ENCODE measurements around the gene GP5. TPM values are rescaled to one million over a fixed set of nuclear protein-coding genes. Genes with fewer than 3 reads are reported as not detected.

GP5 gene
- total and polyA plus RNA-seq, 2 experiments from 2014 or later, result 0.83 TPM; not detected in 1

GRCh38 chr3:194399874-194400411 is 877 bp upstream of the GP5 start:
- peaks cover under 1% of the 10 kb centered on the region for H3K4me1 ChIP-seq (ENCODE audit: low read depth)
- no peak overlapping the region for H3K4me3 ChIP-seq
- H3K27me3 ChIP-seq, result peaks cover 33% of the 10 kb centered on the region
- no peak overlapping the region for H3K27ac ChIP-seq
- no peak for DNase-seq (ENCODE audit: low read depth in 1 of 2, low spot score in 1 of 2)
- peaks cover 8% of the 10 kb centered on the region for H3K36me3 ChIP-seq
- no peaks in the 10 kb centered on the region for H3K9me3 ChIP-seq (ENCODE audit: low read depth)
- TF ChIP-seq CTCF (IDR thresholded peaks at IDR 0.05; ENCODE audit: low read depth, low read length), result no peak

- Histone ChIP-seq H3K27ac (no peak overlapping the region), H3K36me3 (peaks cover under 1% of the 10 kb centered on the region), H3K4me1 (ENCODE audit: low read depth) (no peaks in the 10 kb centered on the region), H3K9me3 (ENCODE audit: low read depth) (no peaks in the 10 kb centered on the region), H3K4me3 (peak overlapping the region; percentile 0), H3K27me3 (peaks cover 33% of the 10 kb centered on the region)
- TF ChIP-seq CTCF (IDR thresholded peaks at IDR 0.05; ENCODE audit: low read depth, low read length), result no peak
- peak; percentile 14 to 31 for DNase-seq (ENCODE audit: low read depth in 1 of 2, low spot score in 1 of 2)
Observed at GRCh38 chr3:194397757-194398312, 1.2 kb downstream of the GP5 start.

GRCh38 chr3:194396859-194397756 is 2.0 kb downstream of the GP5 start:
- no peak overlapping the region for H3K27ac ChIP-seq
- H3K4me3 ChIP-seq, result peak overlapping the region; percentile 0
- no peaks in the 10 kb centered on the region for H3K9me3 ChIP-seq (ENCODE audit: low read depth)
- peaks cover 33% of the 10 kb centered on the region for H3K27me3 ChIP-seq
- no peaks in the 10 kb centered on the region for H3K36me3 ChIP-seq
- no peaks in the 10 kb centered on the region for H3K4me1 ChIP-seq (ENCODE audit: low read depth)
- DNase-seq (ENCODE audit: low read depth in 1 of 2, low spot score in 1 of 2), result peak in 1 of 2 donors; percentile 39
- TF ChIP-seq CTCF (IDR thresholded peaks at IDR 0.05; ENCODE audit: low read depth, low read length), result no peak

- DNase-seq (ENCODE audit: low read depth in 1 of 2, low spot score in 1 of 2), result no peak
- peaks cover 33% of the 10 kb centered on the region for H3K27me3 ChIP-seq
- H3K9me3 ChIP-seq (ENCODE audit: low read depth), result no peaks in the 10 kb centered on the region
- no peaks in the 10 kb centered on the region for H3K4me1 ChIP-seq (ENCODE audit: low read depth)
- H3K4me3 ChIP-seq, result no peak overlapping the region
- H3K27ac ChIP-seq, result no peak overlapping the region
- H3K36me3 ChIP-seq, result no peaks in the 10 kb centered on the region
- TF ChIP-seq CTCF (IDR thresholded peaks at IDR 0.05; ENCODE audit: low read depth, low read length), result no peak
Observed at GRCh38 chr3:194396539-194396858, 2.6 kb downstream of the GP5 start.

- Histone ChIP-seq H3K9me3 (ENCODE audit: low read depth) (no peaks in the 10 kb centered on the region), H3K27me3 (peaks cover 33% of the 10 kb centered on the region), H3K27ac (no peak overlapping the region), H3K36me3 (no peaks in the 10 kb centered on the region), H3K4me1 (ENCODE audit: low read depth) (no peaks in the 10 kb centered on the region), H3K4me3 (no peak overlapping the region)
- peak; percentile 41 to 52 for DNase-seq (ENCODE audit: low read depth in 1 of 2, low spot score in 1 of 2)
- no peak for TF ChIP-seq CTCF (IDR thresholded peaks at IDR 0.05; ENCODE audit: low read depth, low read length)
Observed at GRCh38 chr3:194395778-194396538, 3.1 kb downstream of the GP5 start.
